Stimulated activated effector memory CD8-positive, alpha-beta T cell treated with anti-CD3 and anti-CD28 coated beads, Interleukin-12 subunit alpha, Interleukin-12 subunit beta, amount 100 ng/mL, for 72 hours (primary cell): Measurements from ENCODE around the gene DNAH17.

ENCODE experiments used
- ATAC-seq: fragments of 150-1000 bp; cut with Tn5 transposase; 2 replicates; pipeline ENCODE4 v1.10.0; 2021
- DNase-seq, 2 donors: peaks; one replicate each; pipeline ENCODE4 v3.0.0; 2021 to 2022; ENCODE audit warnings: low spot score in 2 of 2
- H3K27ac Mint-ChIP-seq: one replicate; pipeline ENCODE4 v1.8.0; 2022; ENCODE audit warnings: mild to moderate bottlenecking, mixed read lengths
- H3K36me3 Mint-ChIP-seq: one replicate; pipeline ENCODE4 v1.8.0; 2022; ENCODE audit warnings: mild to moderate bottlenecking, mixed read lengths
- H3K4me1 Mint-ChIP-seq: one replicate; pipeline ENCODE4 v1.8.0; 2022; ENCODE audit warnings: mixed read lengths
- H3K4me3 Mint-ChIP-seq: one replicate; pipeline ENCODE4 v1.8.0; 2022; ENCODE audit warnings: mild to moderate bottlenecking, mixed read lengths
- H3K9me3 Mint-ChIP-seq: one replicate; pipeline ENCODE4 v1.8.0; 2022; ENCODE audit warnings: mixed read lengths

DNAH17 gene

GRCh38 chr17:78398390-78398789 is 178.8 kb downstream of the DNAH17 start:
- Mint-ChIP-seq H3K4me1 (peaks cover 26% of the 10 kb centered on the region), H3K36me3 (peaks cover 100% of the 10 kb centered on the region), H3K9me3 (no peaks in the 10 kb centered on the region), H3K27ac (peak overlapping the region; percentile 43), H3K4me3 (no peak overlapping the region)
- no peak for ATAC-seq
- DNase-seq: no peak

GRCh38 chr17:78397681-78398101 is 179.5 kb downstream of the DNAH17 start:
- Mint-ChIP-seq H3K9me3 (no peaks in the 10 kb centered on the region), H3K27ac (peak overlapping the region; percentile 43), H3K4me1 (peaks cover 22% of the 10 kb centered on the region), H3K4me3 (no peak overlapping the region), H3K36me3 (peaks cover 100% of the 10 kb centered on the region)
- DNase-seq (no peak), ATAC-seq (no peak)

GRCh38 chr17:78396441-78397337 is 180.5 kb downstream of the DNAH17 start:
- Mint-ChIP-seq H3K27ac (peak overlapping the region; percentile 66), H3K36me3 (peaks cover 100% of the 10 kb centered on the region), H3K4me3 (no peak overlapping the region), H3K4me1 (peaks cover 28% of the 10 kb centered on the region), H3K9me3 (no peaks in the 10 kb centered on the region)
- DNase-seq (no peak), ATAC-seq (no peak)

- no peak for ATAC-seq
- Mint-ChIP-seq H3K4me1 (peaks cover 42% of the 10 kb centered on the region), H3K27ac (peak overlapping the region; percentile 66), H3K36me3 (peaks cover 100% of the 10 kb centered on the region), H3K9me3 (no peaks in the 10 kb centered on the region), H3K4me3 (no peak overlapping the region)
- DNase-seq: no peak
Observed at GRCh38 chr17:78395155-78395554, 182.0 kb downstream of the DNAH17 start.

GRCh38 chr17:78394209-78394608 is 183.0 kb downstream of the DNAH17 start:
- ATAC-seq (no peak), DNase-seq (no peak)
- no peak overlapping the region for H3K27ac Mint-ChIP-seq
- H3K4me3 Mint-ChIP-seq: no peak overlapping the region
- H3K4me1 Mint-ChIP-seq: peaks cover 46% of the 10 kb centered on the region
- peaks cover 99% of the 10 kb centered on the region for H3K36me3 Mint-ChIP-seq
- no peaks in the 10 kb centered on the region for H3K9me3 Mint-ChIP-seq

GRCh38 chr17:78393575-78393974 is 183.6 kb downstream of the DNAH17 start:
- H3K4me3 Mint-ChIP-seq: no peak overlapping the region
- ATAC-seq (no peak), DNase-seq (no peak)
- H3K27ac Mint-ChIP-seq: peak overlapping the region; percentile 50
- H3K4me1 Mint-ChIP-seq: peaks cover 51% of the 10 kb centered on the region
- H3K9me3 Mint-ChIP-seq: no peaks in the 10 kb centered on the region
- H3K36me3 Mint-ChIP-seq: peaks cover 99% of the 10 kb centered on the region

- H3K36me3 Mint-ChIP-seq: peaks cover 99% of the 10 kb centered on the region
- no peak overlapping the region for H3K27ac Mint-ChIP-seq
- DNase-seq (no peak), ATAC-seq (no peak)
- H3K9me3 Mint-ChIP-seq: no peaks in the 10 kb centered on the region
- H3K4me3 Mint-ChIP-seq: no peak overlapping the region
- peaks cover 53% of the 10 kb centered on the region for H3K4me1 Mint-ChIP-seq
Observed at GRCh38 chr17:78392295-78392694, 184.9 kb downstream of the DNAH17 start.

- DNase-seq (no peak), ATAC-seq (no peak)
- Mint-ChIP-seq H3K36me3 (peaks cover 99% of the 10 kb centered on the region), H3K4me3 (no peak overlapping the region), H3K9me3 (no peaks in the 10 kb centered on the region), H3K4me1 (peaks cover 56% of the 10 kb centered on the region), H3K27ac (no peak overlapping the region)
Observed at GRCh38 chr17:78391843-78392242, 185.4 kb downstream of the DNAH17 start.

- H3K4me1 Mint-ChIP-seq: peaks cover 64% of the 10 kb centered on the region
Observed at GRCh38 chr17:78391051-78391431, 186.2 kb downstream of the DNAH17 start.

GRCh38 chr17:78390241-78391050 is 186.8 kb downstream of the DNAH17 start:
- DNase-seq: peak in 1 of 2 donors; percentile 55
- H3K4me3 Mint-ChIP-seq: peak overlapping the region; percentile 43
- peak; percentile 61 for ATAC-seq
- H3K4me1 Mint-ChIP-seq: peaks cover 69% of the 10 kb centered on the region
- no peaks in the 10 kb centered on the region for H3K9me3 Mint-ChIP-seq
- peaks cover 99% of the 10 kb centered on the region for H3K36me3 Mint-ChIP-seq
- peak overlapping the region; percentile 80 for H3K27ac Mint-ChIP-seq

More at GRCh38 chr17:78391051-78391431, 186.2 kb downstream of the DNAH17 start:
- peak overlapping the region; percentile 80 for H3K27ac Mint-ChIP-seq
- H3K9me3 Mint-ChIP-seq: no peaks in the 10 kb centered on the region
- peaks cover 99% of the 10 kb centered on the region for H3K36me3 Mint-ChIP-seq
- ATAC-seq (no peak), DNase-seq (no peak)
- H3K4me3 Mint-ChIP-seq: peak overlapping the region; percentile 43

- DNase-seq (no peak), ATAC-seq (no peak)
- Mint-ChIP-seq H3K4me1 (peaks cover 81% of the 10 kb centered on the region), H3K36me3 (peaks cover 98% of the 10 kb centered on the region), H3K9me3 (no peaks in the 10 kb centered on the region), H3K4me3 (peak overlapping the region; percentile 23), H3K27ac (peak overlapping the region; percentile 96)
Observed at GRCh38 chr17:78387977-78388941, 188.9 kb downstream of the DNAH17 start.

- peaks cover 88% of the 10 kb centered on the region for H3K4me1 Mint-ChIP-seq
- H3K4me3 Mint-ChIP-seq: peak overlapping the region; percentile 97
- ATAC-seq (no peak), DNase-seq (no peak)
- H3K27ac Mint-ChIP-seq: peak overlapping the region; percentile 96
- H3K36me3 Mint-ChIP-seq: peaks cover 90% of the 10 kb centered on the region
- H3K9me3 Mint-ChIP-seq: no peaks in the 10 kb centered on the region
Observed at GRCh38 chr17:78384479-78385175, 192.6 kb downstream of the DNAH17 start.

- peaks cover 92% of the 10 kb centered on the region for H3K4me1 Mint-ChIP-seq
- ATAC-seq (peak; percentile 72), DNase-seq (peak; percentile 41 to 87)
- H3K36me3 Mint-ChIP-seq: peaks cover 89% of the 10 kb centered on the region
- H3K9me3 Mint-ChIP-seq: no peaks in the 10 kb centered on the region
- H3K4me3 Mint-ChIP-seq: peak overlapping the region; percentile 97
- peak overlapping the region; percentile 96 for H3K27ac Mint-ChIP-seq
Observed at GRCh38 chr17:78383725-78384471, 193.3 kb downstream of the DNAH17 start.
